ENCODE results near the gene DNAI1.

The DNAI1 gene

GRCh38 chr9:34557426-34558321 lies 99.1 kb downstream of the DNAI1 start:
- DNase-seq (ENCODE audit: low read depth in 2 of 2), result no peak

- DNase-seq (ENCODE audit: low read depth in 2 of 2), result no peak
Measured at GRCh38 chr9:34558364-34558763, 99.8 kb downstream of the DNAI1 start.

GRCh38 chr9:34558919-34559623 lies 100.5 kb downstream of the DNAI1 start:
- no peak for DNase-seq (ENCODE audit: low read depth in 2 of 2)

DNA sequence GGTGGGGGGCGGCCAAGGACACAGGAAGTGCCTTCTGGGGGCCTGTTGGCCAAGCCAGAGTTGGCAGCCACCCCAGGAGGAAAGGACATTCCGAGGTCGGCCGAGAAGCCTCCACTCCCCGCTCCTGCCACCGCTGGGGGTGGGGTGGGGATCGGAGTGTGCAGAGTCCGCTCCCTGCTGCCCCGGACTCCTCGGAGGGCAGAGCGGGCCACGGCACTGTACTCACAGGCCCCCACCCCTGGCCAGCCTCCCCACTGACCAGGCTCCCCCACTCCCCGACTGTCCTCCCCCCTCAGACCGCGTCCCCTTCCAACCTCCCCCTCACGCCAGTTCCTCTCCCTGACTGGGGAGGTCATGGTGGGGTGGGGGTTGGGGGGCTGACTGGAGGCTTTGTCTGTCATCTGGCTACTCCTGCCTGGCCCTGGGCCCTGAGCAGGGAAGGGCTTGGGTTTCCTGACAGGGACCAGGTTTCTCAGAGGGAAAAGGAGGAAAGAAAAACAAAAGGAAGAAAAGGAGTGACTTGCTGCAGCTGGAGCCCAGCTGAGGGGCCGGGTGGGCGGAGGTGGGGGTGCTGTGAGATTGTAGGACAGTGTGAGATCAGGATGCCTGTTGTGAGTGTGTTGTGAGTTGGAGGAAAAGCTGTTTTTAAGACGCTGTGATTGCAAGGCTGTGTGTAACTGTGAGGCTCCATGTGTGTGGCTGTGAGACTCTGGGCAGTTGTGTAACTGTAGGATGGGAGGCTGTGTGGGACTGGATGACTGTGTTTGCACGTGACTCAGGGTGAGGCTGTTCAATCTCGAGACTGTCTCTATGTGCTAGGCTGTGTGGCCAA lies 101.2 kb downstream of the DNAI1 start:
- DNase-seq (ENCODE audit: low read depth in 2 of 2), result no peak

GRCh38 chr9:34560599-34561214 lies 102.1 kb downstream of the DNAI1 start:
- DNase-seq (ENCODE audit: low read depth in 2 of 2), result no peak

DNA sequence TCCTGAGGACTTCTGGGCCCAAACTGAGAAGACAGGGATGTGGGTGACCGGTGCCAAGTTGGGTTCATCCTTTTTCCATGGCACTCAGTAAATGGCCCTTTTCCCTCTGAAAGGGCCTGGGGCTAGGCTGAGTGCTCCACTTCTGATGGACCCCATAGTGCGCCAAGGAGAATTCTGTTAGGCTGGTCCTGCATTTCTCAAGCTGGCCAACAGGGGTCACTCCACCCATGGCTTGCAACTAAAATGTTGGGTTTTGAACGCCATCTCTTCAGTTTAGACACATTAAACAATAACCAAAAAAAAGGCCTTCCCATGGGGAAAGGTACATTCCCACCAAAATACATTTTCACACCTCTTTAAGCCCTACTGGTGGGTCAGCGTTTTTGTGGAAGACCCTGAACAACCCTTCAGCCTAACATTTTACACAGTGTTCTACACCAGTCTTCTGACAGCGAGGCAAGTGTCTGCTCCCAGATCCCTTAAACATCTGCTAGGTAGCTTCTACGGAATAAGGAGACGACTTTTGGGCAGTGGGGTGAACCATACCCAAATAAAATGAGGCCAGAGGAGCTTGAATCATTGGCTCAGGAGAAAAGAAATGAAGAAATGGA lies 103.6 kb downstream of the DNAI1 start:
- no peak for DNase-seq (ENCODE audit: low read depth in 2 of 2)

GRCh38 chr9:34563262-34563661 lies 104.7 kb downstream of the DNAI1 start:
- no peak for DNase-seq (ENCODE audit: low read depth in 2 of 2)

- DNase-seq (ENCODE audit: low read depth in 2 of 2), result no peak
Measured at GRCh38 chr9:34564617-34565016, 106.0 kb downstream of the DNAI1 start.

GRCh38 chr9:34565856-34566255 lies 107.3 kb downstream of the DNAI1 start:
- DNase-seq (ENCODE audit: low read depth in 2 of 2), result no peak

- DNase-seq (ENCODE audit: low read depth in 2 of 2), result no peak
Measured at GRCh38 chr9:34566322-34566721, 107.7 kb downstream of the DNAI1 start.

GRCh38 chr9:34566972-34567371 lies 108.4 kb downstream of the DNAI1 start:
- no peak for DNase-seq (ENCODE audit: low read depth in 2 of 2)

GRCh38 chr9:34568133-34568532 lies 109.5 kb downstream of the DNAI1 start:
- no peak for DNase-seq (ENCODE audit: low read depth in 2 of 2)

GRCh38 chr9:34568774-34569173 lies 110.2 kb downstream of the DNAI1 start:
- DNase-seq (ENCODE audit: low read depth in 2 of 2), result no peak

DNA sequence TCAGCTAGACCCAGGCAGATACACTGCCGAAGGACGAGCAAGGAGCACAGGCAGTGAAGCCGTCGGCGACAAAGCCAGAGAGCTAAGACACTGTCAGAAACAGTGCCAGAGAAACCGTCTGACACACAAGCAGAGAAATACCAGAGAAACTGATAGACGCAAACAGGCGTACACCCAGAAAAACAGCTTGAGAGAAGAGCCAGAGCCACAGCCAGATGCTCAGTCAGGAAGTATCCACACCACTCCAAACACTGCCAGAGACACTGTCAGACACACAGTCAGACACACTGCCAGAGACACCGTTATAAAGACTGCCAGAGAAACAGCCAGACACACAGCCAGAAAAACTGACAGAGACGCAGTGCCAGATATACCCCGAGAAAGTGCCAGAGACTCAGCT lies 111.8 kb downstream of the DNAI1 start:
- DNase-seq (ENCODE audit: low read depth in 2 of 2), result no peak
